HG03571 (cell line): ENCODE measurements around the gene C2CD2.
"Not testable (repeated sequence)": the region's sequence is repeated elsewhere in the genome, so short reads cannot be mapped to it uniquely, and the experiment has no call there.

Experiments
- ATAC-seq: cut with Tn5 transposase; IDR thresholded peaks from one replicate; pipeline ENCODE4 v1.9.1; 2021; ENCODE audit not compliant: unreplicated experiment

The C2CD2 gene

DNA sequence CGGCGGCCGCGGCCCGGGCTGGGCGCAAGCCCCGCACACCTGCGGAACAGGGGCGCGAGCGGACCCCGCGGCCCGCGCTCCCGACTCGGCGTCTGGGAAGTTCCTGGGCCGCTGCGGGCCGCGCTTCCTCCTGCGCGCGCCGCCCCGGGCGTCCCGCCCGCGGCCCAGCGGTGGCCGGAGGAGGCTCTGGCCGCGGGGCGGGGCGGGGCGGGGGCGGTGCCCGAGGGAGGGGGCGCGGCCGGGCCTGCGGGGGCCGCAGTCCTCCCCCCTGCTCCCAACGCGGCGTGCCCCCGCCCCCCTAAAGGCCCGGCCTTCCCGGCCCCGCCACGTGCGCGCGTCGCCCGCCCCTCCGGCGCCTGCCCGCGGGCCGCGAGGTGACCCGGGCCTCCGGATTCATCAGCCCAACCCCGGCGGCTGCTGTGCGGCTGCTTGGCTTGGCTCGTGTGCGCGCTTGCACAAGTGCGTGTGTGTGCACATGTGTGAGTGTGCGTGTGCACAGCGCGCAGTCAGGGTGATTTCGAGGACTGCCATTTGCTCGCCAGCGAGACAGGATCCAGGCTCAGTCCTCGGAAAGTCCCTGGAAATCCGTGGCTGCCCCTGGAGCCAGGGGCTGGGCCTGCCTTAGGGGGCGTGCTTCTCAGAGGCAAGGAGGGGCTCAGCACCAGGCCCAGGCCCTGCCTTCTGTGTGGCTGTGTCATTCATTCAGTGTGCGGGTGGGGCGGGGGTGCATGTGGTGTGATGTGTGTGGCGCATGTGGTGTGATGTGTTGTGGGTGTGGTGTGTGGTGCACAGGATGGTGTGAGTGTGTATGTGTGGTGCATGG lies at the start of gene C2CD2:
Gene C2CD2 (minus strand): TSS at position 188 of the 823 bp plus-strand sequence. CDS start 370 bp downstream, outside the sequence.
- ATAC-seq, result no peak

DNA sequence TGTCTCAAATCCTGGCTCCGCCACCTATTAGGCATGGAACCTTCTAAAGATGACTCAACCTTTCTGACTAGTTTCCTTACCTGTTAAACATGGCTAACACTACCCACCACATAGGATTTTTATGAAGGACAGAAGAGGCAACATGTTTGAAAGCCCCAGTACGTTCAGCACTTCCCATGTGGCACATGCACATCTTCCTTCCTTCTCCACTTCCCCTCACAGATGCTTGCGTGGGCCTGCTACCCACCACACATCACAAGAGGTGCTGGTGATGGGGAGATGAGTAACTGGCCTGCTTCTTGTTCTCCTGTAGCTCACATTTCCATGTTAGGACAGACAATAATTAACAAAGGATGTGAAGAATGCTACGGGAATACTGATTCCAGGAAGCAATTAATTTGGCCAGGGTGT lies 49.2 kb upstream of the C2CD2 start:
- no peak for ATAC-seq

DNA sequence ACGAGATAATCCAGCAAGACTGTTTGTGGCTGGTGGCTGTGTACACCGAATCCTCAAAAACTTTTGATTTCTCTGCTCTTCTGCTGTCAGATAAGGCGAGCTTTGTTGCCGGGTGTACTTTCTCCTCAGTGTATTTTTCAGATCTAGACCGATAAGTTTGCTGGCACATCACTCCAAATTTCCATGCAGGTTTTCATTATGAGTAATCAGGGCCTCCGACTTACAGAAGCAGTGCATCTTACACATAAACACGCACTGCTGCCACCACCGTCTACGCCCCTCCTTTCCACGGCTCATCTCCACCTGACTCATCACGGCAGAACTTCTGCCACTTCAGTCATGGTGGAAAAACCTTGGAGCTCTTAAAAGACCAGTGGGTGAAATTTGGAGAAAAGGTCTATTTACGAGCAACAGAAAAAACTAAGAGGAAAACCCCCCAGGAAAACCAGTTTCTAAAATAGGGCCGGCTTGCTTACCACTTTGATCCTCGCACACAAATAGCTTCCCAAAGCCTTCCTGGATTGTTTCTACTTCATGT lies 48.7 kb upstream of the C2CD2 start:
- peak; percentile 58 for ATAC-seq

DNA sequence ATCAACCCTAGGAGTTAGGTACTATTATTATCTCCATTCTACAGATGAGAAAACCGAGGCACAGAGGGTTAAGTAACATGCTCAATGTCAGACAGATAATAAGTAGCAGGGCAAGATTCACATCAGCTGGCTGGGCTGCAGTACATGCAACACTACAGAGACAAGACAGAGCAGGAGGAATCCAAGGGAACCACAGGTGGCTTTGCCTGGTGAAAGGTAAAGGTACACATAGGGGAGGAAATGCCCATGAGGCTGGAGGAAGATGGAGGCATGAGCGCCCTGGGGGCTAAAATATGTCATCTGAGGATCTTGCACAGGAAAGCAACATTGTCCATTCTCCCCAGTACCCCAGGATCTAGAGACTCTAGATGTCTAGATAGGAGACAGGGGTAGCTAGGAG lies 48.0 kb upstream of the C2CD2 start:
- ATAC-seq, result no peak

DNA sequence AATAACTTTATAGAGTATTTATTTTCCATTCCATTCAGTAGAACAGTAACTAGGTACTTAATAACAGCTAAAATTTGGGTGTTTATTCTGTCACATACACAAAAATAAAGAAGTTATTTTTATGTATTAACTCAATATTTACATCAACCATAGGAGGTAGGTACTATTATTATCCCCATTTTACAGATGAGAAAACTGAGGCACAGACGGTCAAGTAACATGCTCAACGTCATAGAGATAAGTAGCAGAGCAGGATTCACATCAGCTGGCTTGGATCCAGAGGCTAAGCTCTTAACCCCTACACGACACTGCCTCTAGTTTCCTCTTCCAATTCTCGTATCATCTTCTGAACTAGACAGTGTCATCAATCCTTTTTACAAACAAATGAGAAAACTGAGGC lies 47.1 kb upstream of the C2CD2 start:
- no peak for ATAC-seq

DNA sequence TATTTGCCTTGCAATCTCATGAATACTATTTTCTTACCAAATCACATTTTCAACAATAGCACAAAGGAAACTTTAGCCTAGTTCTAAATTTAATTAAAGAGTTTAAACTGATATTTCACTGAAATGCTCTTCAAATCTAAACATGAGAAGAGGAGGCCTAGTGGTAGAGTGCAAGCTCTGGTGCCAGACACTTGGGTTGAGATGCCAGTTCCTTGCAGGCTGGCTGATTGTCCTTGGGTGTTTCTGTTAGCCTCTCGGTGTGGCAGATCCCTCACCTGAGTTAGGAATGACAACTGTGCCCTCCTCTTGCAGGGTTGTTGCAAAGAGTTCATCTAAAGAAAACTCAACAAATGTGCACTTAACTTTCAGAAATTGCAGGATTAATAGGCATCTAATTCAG lies 43.8 kb upstream of the C2CD2 start:
- no peak for ATAC-seq

DNA sequence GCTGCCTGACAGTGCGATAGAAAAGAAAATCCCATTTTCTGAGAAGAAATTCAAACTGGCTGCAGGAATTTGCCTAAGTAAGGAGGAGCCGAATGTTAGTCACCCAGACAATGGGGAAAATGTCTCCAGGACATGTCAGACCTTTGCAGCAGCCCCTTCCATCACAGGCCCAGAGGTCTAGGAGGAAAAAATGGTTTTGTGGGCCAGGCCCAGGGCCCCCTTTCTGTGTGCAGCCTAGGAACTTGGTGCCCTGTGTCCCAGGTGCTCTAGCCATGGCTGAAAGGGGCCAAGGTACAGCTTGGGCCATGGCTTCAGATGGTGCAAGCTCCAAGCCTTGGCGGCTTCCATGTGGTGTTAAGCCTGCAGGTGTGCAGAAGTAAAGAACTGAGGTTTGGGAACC lies 41.8 kb upstream of the C2CD2 start:
- no peak for ATAC-seq

DNA sequence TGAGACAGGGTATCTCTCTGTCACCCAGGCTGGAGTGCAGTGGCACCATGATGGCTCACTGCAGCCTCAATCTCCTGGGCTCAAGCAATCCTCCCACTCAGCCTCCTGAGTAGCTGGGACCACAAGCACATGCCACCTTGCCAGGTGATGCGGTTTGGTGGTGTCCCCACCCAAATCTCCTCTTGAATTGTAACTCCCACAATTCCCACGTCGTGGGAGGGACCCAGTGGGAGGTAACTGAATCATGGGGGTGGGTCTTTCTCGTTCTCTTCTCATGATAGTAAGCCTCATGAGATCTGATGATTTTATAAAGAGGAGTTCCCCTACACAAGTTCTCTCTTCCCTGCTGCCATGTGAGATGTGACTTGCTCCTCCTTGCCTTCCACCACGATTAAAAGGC lies 40.8 kb upstream of the C2CD2 start:
- ATAC-seq, result not testable (repeated sequence)

DNA sequence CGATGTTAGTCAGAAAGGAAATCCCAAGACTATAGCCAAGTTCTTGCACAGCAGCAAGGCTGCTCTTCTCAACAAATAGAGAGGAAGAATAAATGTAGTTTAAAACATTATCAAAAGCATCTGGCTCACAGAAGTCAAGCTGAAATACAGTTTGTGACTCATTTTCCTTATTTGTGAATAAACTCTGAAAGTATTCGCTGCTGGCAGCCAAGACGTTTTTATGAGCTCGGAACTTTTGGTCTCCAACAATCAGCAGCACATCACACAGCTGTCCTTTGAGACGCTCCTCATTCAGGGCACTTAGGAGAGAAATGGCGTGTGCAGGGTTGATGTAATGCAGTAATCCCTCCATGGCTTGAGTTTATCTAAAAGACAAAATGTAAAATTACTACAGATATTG lies 39.9 kb upstream of the C2CD2 start:
- ATAC-seq, result no peak

DNA sequence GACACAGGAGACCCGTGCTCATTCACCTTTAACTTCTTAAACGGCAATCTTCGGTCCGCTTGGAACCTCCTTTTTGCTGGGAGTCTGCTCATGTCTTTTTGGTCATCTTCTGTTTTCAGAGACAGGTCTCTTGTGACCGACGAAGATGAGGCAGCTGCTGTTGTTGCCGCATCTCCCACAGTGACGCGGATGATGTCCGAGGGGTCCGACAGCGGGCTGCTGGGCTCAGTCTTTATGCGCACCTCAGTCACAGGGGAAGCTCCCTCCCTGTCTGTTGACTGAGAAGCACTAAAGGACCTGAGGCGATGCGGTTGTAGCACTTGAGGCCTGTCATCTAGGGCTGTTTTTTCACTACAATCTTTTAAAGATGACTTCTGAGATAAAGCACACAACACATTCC lies 38.8 kb upstream of the C2CD2 start:
- no peak for ATAC-seq

DNA sequence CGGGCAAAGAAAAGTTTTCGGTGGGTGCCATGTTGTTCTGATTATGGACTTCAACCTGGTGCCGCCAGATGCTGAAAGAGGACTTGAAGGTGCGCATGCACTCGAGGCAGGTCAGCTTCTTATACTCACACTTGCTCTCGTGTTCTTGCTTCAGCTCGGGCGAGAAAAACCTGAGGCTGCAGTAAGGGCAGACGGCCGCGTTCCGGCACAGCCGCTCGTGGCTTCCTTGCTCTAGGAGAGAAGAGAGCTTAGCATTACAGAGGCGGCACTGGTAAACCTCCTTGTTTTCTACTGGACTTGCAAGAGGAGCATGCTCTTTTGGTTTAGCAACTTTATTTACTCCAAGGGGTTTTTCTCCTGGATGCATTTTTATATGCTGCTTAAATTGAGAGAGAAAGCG lies 37.8 kb upstream of the C2CD2 start:
- ATAC-seq, result no peak

DNA sequence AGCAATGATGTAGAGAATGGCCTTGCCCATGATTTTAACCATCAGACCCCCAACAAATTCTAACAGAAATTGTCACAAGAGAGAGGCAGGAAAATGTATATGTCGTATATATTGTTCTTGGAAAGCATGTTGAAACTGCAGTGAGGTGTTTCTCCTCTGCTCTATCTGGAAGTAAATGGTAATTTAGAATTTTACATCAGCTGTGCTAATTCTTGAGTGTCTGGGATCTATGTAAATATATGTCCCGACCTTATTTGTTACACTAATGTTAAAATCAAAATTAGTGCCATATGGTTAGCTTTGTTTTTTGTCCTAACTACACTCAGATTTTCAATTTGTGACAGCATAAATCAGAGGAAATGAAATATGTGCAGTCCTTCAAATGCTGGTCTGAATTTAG lies 35.9 kb upstream of the C2CD2 start:
- no peak for ATAC-seq

DNA sequence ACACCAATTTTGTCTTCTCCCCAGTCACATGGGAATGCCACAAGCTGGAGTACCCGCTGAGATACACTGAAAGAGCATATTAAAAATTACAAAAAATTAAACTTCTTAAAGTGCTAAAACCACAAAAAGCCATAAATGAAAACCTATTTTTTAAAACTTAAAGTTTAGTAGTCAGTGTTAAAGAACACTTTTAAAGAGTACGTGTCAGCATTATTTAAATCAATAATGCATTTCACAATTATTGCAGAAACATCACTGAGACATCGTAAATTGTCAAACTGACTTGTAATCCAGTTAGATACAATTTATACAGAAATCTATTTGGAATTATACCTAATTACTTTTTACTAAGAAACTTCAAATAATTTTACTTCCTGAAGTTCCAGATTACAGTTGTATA lies 33.5 kb upstream of the C2CD2 start:
- ATAC-seq, result no peak

DNA sequence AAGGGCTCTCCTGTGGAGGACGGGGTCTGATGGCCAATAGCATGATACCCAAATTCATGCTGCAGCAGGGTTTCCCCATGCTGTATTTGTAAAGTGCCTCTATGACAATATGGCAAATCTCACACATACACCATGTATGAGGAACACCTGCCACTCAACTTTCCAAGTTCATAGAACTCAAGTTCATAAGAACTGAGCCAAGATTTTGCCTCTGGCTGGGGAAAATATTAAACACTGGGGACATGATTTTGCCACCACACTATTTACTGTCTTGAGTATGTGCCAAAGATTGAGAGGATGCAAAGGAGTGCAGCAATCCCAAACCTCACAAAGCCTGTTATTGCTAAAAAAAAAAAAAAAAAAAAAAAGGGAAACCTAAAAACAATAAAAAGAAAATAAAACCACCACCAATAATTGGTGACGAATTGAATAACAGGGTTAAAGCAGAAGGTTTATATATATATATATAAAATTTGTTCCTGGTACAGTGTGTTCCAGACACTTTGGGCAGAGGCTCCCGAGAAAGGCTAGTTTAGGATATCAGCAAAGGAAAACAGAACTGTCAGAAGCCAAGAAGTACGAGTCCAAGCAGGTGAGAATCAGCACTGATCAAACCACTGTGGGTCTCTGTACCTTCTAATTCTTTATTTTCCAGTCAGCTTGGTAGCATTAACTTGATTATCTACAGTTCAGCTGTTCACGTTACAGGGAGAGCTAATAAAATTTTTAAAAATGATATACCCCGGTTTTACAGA lies 32.0 kb upstream of the C2CD2 start:
- ATAC-seq, result no peak

DNA sequence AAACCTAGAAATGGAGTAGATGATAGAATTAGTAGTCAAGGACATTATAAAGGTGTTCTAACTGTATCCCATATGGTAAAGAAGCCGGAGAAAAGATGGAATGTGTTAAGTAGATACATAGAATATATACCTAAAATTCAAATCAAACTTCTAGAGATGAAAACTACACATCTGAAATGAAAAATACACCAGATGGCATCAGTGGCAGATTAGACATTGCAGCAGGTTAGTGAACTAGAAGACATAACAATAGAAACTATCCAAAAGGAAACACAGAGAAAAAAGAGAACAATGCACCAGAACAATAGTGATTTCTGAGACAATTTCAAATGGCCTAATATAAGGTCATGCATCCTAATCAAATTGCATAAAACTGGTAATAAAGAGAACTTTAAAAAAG lies 29.4 kb upstream of the C2CD2 start:
- ATAC-seq, result no peak

DNA sequence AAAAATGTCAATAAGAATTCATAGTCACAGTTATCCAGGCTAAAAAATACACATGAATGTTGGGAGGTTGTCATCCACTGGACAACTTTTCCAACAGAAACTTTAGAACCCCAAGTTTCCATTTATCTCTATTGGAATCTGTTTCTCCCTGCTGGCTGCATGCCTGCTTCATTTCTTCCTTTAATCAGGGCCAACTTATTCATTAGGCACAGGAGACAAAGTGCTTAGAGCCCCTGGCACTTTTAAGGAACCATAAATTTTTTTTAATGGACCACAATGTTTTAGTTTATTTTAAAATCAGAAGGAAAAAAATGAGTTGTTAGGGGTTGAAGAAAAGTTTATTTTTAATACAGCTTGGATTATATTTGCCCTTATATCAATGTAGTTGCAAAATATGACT lies 26.7 kb upstream of the C2CD2 start:
- no peak for ATAC-seq

DNA sequence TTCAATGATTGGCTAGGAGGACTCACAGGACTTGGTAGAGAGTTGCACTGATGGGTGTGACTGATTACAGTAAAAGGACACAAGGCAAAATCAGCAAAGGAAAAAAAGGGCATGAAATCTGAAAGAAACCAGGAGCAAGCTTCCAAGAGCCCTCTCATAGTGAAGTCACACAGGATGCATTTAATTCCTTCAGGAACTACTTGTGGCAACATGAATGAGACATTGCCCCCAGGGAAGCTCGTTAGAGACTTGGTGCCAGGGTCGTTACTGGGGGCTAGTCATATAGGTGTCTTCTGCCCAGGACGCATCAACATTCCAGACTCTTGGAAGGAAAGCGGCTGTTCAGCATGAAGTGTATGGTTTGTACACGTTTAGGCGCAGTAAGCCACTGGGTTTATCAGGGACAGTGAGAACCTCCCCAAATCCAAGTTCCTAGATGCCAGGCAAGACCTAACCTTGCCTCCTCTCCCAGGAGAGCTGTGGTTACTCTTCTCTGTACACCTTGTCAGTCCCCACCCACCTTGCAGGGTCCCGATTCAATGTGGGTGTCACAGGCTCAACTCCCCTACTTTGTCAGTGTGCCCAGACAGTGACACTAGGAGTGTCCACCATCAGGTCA lies 26.0 kb upstream of the C2CD2 start:
- ATAC-seq, result no peak

DNA sequence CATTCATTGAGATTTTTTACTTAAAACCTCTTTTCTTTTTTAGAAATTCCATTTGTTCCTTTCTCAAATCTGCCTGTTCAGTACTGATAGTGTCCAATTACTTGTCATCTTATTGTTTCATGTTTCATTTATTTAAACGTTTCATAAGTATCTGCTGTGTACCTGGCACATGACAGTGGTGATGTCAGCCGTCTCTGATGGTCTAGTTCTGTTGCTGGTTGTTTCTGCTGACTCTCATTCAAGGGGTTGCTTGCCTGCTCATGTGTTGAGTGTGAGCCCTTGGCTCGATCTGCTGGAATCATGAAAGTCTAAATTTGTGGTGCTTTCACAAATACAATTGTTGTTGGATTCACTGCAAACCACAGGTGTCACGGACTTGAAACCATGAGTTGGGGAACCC lies 25.5 kb upstream of the C2CD2 start:
- no peak for ATAC-seq

DNA sequence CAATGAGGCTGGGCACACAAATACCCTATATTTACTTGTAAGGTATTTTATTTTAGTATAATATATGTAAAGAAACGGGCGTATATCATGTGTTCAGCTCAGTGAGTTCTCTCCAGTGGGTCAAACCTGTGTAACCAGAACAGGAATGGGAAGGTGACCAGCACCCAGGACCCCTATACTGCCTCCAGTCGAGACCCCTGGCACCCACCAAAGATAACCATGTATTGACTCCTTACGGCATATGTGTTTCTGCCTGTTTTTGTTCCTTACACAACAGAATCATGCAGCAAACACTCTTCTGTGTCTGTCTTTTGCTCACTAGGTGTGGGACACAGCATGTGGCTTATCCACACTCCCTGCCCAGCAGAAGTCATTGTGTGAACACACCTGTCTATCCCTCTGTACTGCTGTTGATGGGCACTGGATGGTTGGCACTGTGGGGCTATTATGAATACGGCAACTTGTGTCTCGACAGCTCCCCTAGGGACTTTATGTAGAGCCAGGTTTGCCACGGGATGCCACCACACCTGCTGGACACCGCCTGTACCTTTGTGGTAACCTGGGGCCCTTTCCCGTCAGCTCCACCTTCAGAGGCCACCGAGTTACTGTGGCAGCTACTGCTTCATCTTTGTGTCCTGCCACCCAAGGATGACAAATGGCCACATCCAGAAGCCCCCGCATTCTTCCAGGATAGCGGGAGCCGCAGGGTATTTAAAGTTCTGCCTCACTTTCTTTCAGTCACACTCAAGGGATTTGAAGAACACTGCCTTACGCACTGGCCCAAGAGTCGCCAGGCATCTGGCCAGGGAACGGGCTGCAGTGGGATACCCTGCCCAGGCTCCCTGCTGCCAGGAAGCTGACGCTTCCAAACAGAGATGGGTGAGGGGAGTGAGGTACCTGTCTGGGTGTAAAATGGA lies 23.5 kb upstream of the C2CD2 start:
- no peak for ATAC-seq

DNA sequence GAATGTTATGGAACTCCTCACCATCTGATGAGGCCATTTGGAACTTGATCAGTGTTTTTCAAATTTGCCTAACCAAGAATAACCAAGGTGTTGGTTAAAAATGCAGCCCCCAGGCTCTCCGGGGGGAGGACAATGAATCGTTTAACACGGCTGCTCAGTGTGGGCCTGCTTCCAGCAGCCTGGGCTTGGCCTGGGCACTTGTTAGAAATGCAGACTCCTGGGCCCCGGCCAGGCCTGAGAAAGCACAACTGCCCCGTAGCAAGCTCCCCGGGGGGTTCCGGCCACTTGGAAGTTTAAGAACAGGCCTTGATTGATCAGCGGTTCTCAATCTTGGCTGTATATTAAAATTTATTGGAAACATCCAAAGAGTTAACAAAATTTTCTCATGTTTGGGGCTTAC lies 22.8 kb upstream of the C2CD2 start:
- no peak for ATAC-seq
